Measurements from ENCODE around the gene LRRTM4. TPM values are rescaled to one million over a fixed set of nuclear protein-coding genes. Genes with fewer than 3 reads are reported as not detected.

Gene LRRTM4
- total RNA-seq, 1 donor from 2014 or later = 10.6 TPM

DNA sequence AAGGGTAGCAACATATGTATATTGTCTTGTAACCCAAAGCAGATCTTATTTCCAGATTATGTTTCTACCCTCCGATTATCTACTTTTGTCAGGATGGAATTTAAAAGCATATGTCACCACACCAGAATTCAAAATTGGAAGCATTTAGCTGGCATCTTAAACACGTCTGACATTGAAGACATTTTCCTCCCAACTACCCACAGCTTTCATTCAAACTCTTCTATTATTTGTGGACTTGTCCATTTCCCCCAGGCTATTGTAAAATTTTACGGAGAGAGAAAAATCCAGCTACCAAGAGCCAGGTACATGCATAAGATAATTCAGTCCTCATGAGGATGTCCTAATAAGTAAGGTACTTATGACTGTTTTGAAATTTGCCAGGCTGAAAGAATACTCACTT lies 659.3 kb downstream of the LRRTM4 start:
- H3K36me3 Mint-ChIP-seq (ENCODE audit: low read depth) = no peaks in the 10 kb centered on the region
- no peak for DNase-seq (ENCODE audit: low read depth, low spot score)
- H3K9me3 Mint-ChIP-seq = no peaks in the 10 kb centered on the region
- TF ChIP-seq, protein P1, sequence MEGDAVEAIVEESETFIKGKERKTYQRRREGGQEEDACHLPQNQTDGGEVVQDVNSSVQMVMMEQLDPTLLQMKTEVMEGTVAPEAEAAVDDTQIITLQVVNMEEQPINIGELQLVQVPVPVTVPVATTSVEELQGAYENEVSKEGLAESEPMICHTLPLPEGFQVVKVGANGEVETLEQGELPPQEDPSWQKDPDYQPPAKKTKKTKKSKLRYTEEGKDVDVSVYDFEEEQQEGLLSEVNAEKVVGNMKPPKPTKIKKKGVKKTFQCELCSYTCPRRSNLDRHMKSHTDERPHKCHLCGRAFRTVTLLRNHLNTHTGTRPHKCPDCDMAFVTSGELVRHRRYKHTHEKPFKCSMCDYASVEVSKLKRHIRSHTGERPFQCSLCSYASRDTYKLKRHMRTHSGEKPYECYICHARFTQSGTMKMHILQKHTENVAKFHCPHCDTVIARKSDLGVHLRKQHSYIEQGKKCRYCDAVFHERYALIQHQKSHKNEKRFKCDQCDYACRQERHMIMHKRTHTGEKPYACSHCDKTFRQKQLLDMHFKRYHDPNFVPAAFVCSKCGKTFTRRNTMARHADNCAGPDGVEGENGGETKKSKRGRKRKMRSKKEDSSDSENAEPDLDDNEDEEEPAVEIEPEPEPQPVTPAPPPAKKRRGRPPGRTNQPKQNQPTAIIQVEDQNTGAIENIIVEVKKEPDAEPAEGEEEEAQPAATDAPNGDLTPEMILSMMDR (conservative IDR thresholded peaks at IDR 0.05) = no peak
- H3K4me3 Mint-ChIP-seq = no peak overlapping the region
- H3K27me3 Mint-ChIP-seq (ENCODE audit: low read depth) = no peaks in the 10 kb centered on the region
- no peak overlapping the region for H3K27ac Mint-ChIP-seq (ENCODE audit: unreplicated experiment)
- no peaks in the 10 kb centered on the region for H3K4me1 Mint-ChIP-seq

DNA sequence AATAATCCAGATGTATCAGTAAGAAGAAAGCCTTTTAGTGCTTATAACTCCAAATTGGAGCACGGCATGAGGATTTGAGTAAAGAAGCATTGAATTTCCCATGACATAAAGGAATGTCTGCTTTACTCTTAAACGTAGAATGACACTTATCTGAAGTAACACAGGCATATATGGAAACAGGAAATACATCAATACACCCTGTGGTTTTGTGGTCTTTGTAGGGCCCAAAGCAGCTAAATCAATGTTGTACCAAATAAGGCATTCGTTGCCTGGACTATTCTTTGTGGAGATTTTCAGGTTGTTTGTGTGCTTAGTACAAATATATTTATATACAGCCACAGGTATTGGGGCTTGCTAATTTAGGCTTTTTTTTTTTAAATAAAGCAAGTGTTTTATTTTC lies 660.5 kb downstream of the LRRTM4 start:
- H3K36me3 Mint-ChIP-seq (ENCODE audit: low read depth) = no peaks in the 10 kb centered on the region
- no peaks in the 10 kb centered on the region for H3K9me3 Mint-ChIP-seq
- no peaks in the 10 kb centered on the region for H3K27me3 Mint-ChIP-seq (ENCODE audit: low read depth)

DNA sequence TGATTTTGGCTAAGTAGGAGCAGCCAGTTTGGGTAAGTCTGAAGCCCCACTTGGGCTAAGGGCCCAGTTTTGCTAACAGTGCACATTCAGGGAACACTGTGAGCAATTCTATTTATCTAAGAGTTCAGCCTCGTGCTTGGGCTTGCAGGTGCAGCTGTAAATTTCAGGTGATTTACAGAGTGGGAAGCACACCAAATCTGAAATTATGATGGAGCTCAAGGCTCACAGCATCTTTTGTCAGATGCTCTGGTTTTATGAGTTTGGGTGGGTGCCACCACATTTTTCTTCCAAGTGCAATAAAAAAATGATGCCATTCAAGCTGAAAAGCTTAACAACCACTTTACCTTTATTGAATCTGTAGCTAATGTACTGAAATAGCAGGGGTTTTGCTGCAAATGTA lies 671.2 kb downstream of the LRRTM4 start:
- no peaks in the 10 kb centered on the region for H3K4me1 Mint-ChIP-seq
- no peak for DNase-seq (ENCODE audit: low read depth, low spot score)
- H3K27me3 Mint-ChIP-seq (ENCODE audit: low read depth) = no peaks in the 10 kb centered on the region
- TF ChIP-seq, protein P1 (conservative IDR thresholded peaks at IDR 0.05) = no peak
- no peaks in the 10 kb centered on the region for H3K36me3 Mint-ChIP-seq (ENCODE audit: low read depth)
- no peak overlapping the region for H3K4me3 Mint-ChIP-seq
- H3K9me3 Mint-ChIP-seq = no peaks in the 10 kb centered on the region
- H3K27ac Mint-ChIP-seq (ENCODE audit: unreplicated experiment) = no peak overlapping the region

More for the DNA sequence above, 660.5 kb downstream of the LRRTM4 start:
- Mint-ChIP-seq H3K27ac (ENCODE audit: unreplicated experiment) (no peak overlapping the region), H3K4me1 (no peaks in the 10 kb centered on the region), H3K4me3 (no peak overlapping the region)
- DNase-seq (ENCODE audit: low read depth, low spot score) = no peak
- TF ChIP-seq, protein P1 (conservative IDR thresholded peaks at IDR 0.05) = no peak

DNA sequence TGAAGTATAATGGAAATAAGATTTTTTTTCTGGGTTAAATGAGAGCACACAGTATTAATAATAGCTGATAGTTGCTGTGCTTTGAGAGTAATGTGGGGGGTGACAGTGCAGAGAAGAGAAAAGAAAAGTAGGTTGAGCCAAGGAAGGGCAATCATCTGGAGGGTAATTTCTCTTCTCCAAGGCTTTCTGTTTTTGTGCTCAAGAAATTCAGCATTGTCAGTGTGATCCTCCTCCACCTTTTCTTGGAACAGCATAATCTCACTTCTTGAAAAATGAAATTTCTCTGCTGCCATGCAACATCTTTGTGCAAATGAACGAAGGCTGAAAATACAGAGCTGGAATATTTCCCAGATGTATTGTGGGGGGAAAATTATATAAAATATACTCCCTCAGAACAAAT lies 673.1 kb downstream of the LRRTM4 start:
- TF ChIP-seq, protein P1 (conservative IDR thresholded peaks at IDR 0.05) = no peak
- no peaks in the 10 kb centered on the region for H3K4me1 Mint-ChIP-seq
- no peak overlapping the region for H3K4me3 Mint-ChIP-seq
- no peaks in the 10 kb centered on the region for H3K27me3 Mint-ChIP-seq (ENCODE audit: low read depth)
- no peaks in the 10 kb centered on the region for H3K36me3 Mint-ChIP-seq (ENCODE audit: low read depth)
- no peak overlapping the region for H3K27ac Mint-ChIP-seq (ENCODE audit: unreplicated experiment)
- no peaks in the 10 kb centered on the region for H3K9me3 Mint-ChIP-seq
- no peak for DNase-seq (ENCODE audit: low read depth, low spot score)

DNA sequence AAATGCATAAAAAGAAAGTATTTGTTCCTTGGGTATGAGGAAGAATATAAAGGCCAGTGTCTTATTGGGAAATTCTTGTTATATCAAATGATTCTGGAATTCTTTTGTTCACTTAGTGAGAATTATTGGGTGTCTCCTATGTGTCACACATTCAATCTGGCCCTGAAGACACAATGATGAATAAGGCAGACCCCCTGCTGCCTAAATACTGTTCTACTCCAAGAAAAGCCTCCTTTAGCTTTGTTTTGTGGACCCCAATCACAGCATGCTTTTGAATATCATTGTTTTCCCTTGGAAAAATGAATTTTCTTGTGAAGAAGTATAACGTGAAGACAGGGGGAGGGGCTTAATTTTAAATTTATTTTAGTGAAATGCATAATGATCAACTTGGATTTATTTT lies 682.4 kb downstream of the LRRTM4 start:
- DNase-seq (ENCODE audit: low read depth, low spot score) = no peak
- Mint-ChIP-seq H3K4me1 (no peaks in the 10 kb centered on the region), H3K36me3 (ENCODE audit: low read depth) (no peaks in the 10 kb centered on the region), H3K9me3 (peaks cover 4% of the 10 kb centered on the region), H3K27ac (ENCODE audit: unreplicated experiment) (no peak overlapping the region), H3K27me3 (ENCODE audit: low read depth) (no peaks in the 10 kb centered on the region), H3K4me3 (no peak overlapping the region)
- TF ChIP-seq, protein P1 (conservative IDR thresholded peaks at IDR 0.05) = no peak

All from neural crest cell (in vitro differentiated cells).